GM18505 (cell line): ENCODE results near the gene GFOD1.

Experiments
- ATAC-seq: cut with Tn5 transposase; IDR thresholded peaks from one replicate; pipeline ENCODE4 v1.9.1; 2021; ENCODE audit not compliant: unreplicated experiment
- POLR2A ChIP-seq: IDR thresholded peaks from 4 replicates; pipeline ENCODE4 v1.6.1; 2011; ENCODE audit warnings: borderline replicate concordance; ENCODE audit not compliant: insufficient read depth, insufficient read length; ENCODE audit errors: extremely low read depth

GFOD1 gene

GRCh38 chr6:13419422-13420195 is 67.8 kb downstream of the GFOD1 start:
- TF ChIP-seq POLR2A, result no peak
- ATAC-seq, result no peak

- ATAC-seq, result no peak
- no peak for TF ChIP-seq POLR2A
Measured at GRCh38 chr6:13418844-13419243, 68.6 kb downstream of the GFOD1 start.

GRCh38 chr6:13417954-13418353 is 69.4 kb downstream of the GFOD1 start:
- ATAC-seq, result no peak
- no peak for TF ChIP-seq POLR2A

- TF ChIP-seq POLR2A, result no peak
- no peak for ATAC-seq
Measured at GRCh38 chr6:13417431-13417830, 70.0 kb downstream of the GFOD1 start.

- no peak for TF ChIP-seq POLR2A
- ATAC-seq, result no peak
Measured at GRCh38 chr6:13415283-13415682, 72.1 kb downstream of the GFOD1 start.

GRCh38 chr6:13413900-13414555 is 73.4 kb downstream of the GFOD1 start:
- no peak for ATAC-seq
- TF ChIP-seq POLR2A, result no peak

GRCh38 chr6:13413466-13413862 is 73.9 kb downstream of the GFOD1 start:
- no peak for TF ChIP-seq POLR2A
- no peak for ATAC-seq

- TF ChIP-seq POLR2A, result no peak
Measured at GRCh38 chr6:13412639-13413465, 74.5 kb downstream of the GFOD1 start.

GRCh38 chr6:13412211-13412610 is 75.2 kb downstream of the GFOD1 start:
- no peak for ATAC-seq
- no peak for TF ChIP-seq POLR2A

More at GRCh38 chr6:13412639-13413465, 74.5 kb downstream of the GFOD1 start:
- no peak for ATAC-seq

- TF ChIP-seq POLR2A, result no peak
- no peak for ATAC-seq
Measured at GRCh38 chr6:13411484-13411883, 75.9 kb downstream of the GFOD1 start.

- no peak for ATAC-seq
Measured at GRCh38 chr6:13409991-13410390, 77.4 kb downstream of the GFOD1 start.

GRCh38 chr6:13407709-13408695 is 79.4 kb downstream of the GFOD1 start:
- TF ChIP-seq POLR2A, result no peak
- ATAC-seq, result no peak

More at GRCh38 chr6:13409991-13410390, 77.4 kb downstream of the GFOD1 start:
- TF ChIP-seq POLR2A, result no peak
